ENCODE data around the gene FFAR1. TPM values are rescaled to one million over a fixed set of nuclear protein-coding genes. Genes with fewer than 3 reads are reported as not detected.

FFAR1 gene
- total RNA-seq, 2 donors from 2014 or later = 1.6 to 2.3 TPM

DNA sequence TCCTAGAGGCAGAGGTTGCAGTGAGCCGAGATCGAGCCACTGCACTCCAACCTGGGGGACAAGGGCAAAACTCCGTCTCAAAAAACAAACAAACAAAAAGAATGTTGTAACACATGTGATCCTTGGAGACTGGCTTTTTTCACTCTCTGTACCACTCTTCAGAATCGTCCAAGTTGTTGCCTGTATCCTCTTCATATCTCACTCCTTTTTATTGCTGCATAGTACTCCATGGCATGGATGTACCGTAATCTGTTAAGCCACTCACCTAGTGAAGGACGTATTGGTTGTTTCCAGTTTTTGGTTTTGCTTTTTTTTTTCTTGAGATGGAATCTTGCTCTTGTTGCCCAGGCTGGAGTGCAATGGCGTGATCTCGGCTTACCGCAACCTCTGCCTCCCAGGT lies 25.7 kb upstream of the FFAR1 start:
- intact Hi-C loops (cut with DNase I) = no loop called here
- Histone ChIP-seq H3K9me3 (no peaks in the 10 kb centered on the region), H3K4me3 (no peak overlapping the region), H3K27me3 (no peaks in the 10 kb centered on the region), H3K4me1 (no peaks in the 10 kb centered on the region), H3K36me3 (replicated peaks in 1 of 2; ENCODE audit: insufficient read depth in 1 of 2, low read depth in 2 of 2) (no peaks in the 10 kb centered on the region), H3K27ac (no peak overlapping the region)
- no peak for TF ChIP-seq POLR2A (IDR thresholded peaks at IDR 0.05)
- TF ChIP-seq CTCF (IDR thresholded peaks at IDR 0.05) = no peak
- 85 to 88% methylated on average over 9 of the region's 9 CpGs for WGBS, 2 donors
- ATAC-seq (no peak), DNase-seq (no peak)

- TF ChIP-seq POLR2A (IDR thresholded peaks at IDR 0.05) = no peak
- TF ChIP-seq CTCF (IDR thresholded peaks at IDR 0.05) = no peak
- WGBS, 2 donors = 74 to 80% methylated on average over 4 of the region's 4 CpGs
- DNase-seq (no peak), ATAC-seq (no peak)
- intact Hi-C loops (cut with DNase I) = no loop called here
- Histone ChIP-seq H3K4me1 (no peaks in the 10 kb centered on the region), H3K9me3 (no peaks in the 10 kb centered on the region), H3K4me3 (no peak overlapping the region), H3K36me3 (replicated peaks in 1 of 2; ENCODE audit: insufficient read depth in 1 of 2, low read depth in 2 of 2) (no peaks in the 10 kb centered on the region), H3K27ac (no peak overlapping the region), H3K27me3 (no peaks in the 10 kb centered on the region)
Measured at GRCh38 chr19:35327642-35328041, 20.1 kb upstream of the FFAR1 start.

- Histone ChIP-seq H3K27ac (no peak within 1 kb of the TSS), H3K4me3 (no peak within 1 kb of the TSS), H3K9me3 (no peaks in the 10 kb centered on the region), H3K36me3 (replicated peaks in 1 of 2; ENCODE audit: insufficient read depth in 1 of 2, low read depth in 2 of 2) (no peaks in the 10 kb centered on the region), H3K27me3 (no peaks in the 10 kb centered on the region), H3K4me1 (no peaks in the 10 kb centered on the region)
- ATAC-seq = no peak
- DNase-seq = no peak
- intact Hi-C loops (cut with DNase I) = no loop called here
- WGBS, 2 donors = 67 to 79% methylated on average over 12 of the region's 12 CpGs
- no peak for TF ChIP-seq CTCF (IDR thresholded peaks at IDR 0.05)
- TF ChIP-seq POLR2A (IDR thresholded peaks at IDR 0.05) = no peak
Measured at GRCh38 chr19:35328851-35329285, 18.8 kb upstream of the FFAR1 start, which contains the start of gene CD22. Gene CD22 (plus strand): TSS chr19:35329187. CDS start chr19:35332041, 2,854 bp downstream.

GRCh38 chr19:35329323-35329722 lies 18.4 kb upstream of the FFAR1 start:
- Histone ChIP-seq H3K4me1 (no peaks in the 10 kb centered on the region), H3K9me3 (no peaks in the 10 kb centered on the region), H3K36me3 (replicated peaks in 1 of 2; ENCODE audit: insufficient read depth in 1 of 2, low read depth in 2 of 2) (no peaks in the 10 kb centered on the region), H3K27me3 (no peaks in the 10 kb centered on the region), H3K4me3 (no peak overlapping the region), H3K27ac (no peak overlapping the region)
- DNase-seq (no peak), ATAC-seq (no peak)
- WGBS, 2 donors = 50 to 66% methylated on average over 1 to 4 of the region's 4 CpGs
- intact Hi-C loops (cut with DNase I) = no loop called here
- TF ChIP-seq CTCF (IDR thresholded peaks at IDR 0.05) = no peak
- no peak for TF ChIP-seq POLR2A (IDR thresholded peaks at IDR 0.05)

- H3K4me1 ChIP-seq = no peaks in the 10 kb centered on the region
- no peak for ATAC-seq
- intact Hi-C loops (cut with DNase I) = no loop called here
Measured at GRCh38 chr19:35330475-35330874, 17.2 kb upstream of the FFAR1 start.

More at GRCh38 chr19:35330475-35330874, 17.2 kb upstream of the FFAR1 start:
- Histone ChIP-seq H3K27me3 (no peaks in the 10 kb centered on the region), H3K9me3 (no peaks in the 10 kb centered on the region), H3K4me3 (no peak overlapping the region), H3K36me3 (replicated peaks in 1 of 2; ENCODE audit: insufficient read depth in 1 of 2, low read depth in 2 of 2) (no peaks in the 10 kb centered on the region), H3K27ac (no peak overlapping the region)
- WGBS, 2 donors = 51 to 68% methylated on average over 7 of the region's 7 CpGs
- no peak for DNase-seq
- no peak for TF ChIP-seq POLR2A (IDR thresholded peaks at IDR 0.05)
- no peak for TF ChIP-seq CTCF (IDR thresholded peaks at IDR 0.05)

Data from body of pancreas (tissue), 4 donors.